AG08395 (cell line): ENCODE data around the gene MET.
"Not testable (repeated sequence)": the region's sequence is repeated elsewhere in the genome, so short reads cannot be mapped to it uniquely, and the experiment has no call there.

Experiments used
- DNase-seq: peaks from one replicate; pipeline ENCODE4 v3.0.0; 2012; ENCODE audit warnings: mixed read lengths, low spot score

Gene MET

GRCh38 chr7:116728413-116728812 lies 56.4 kb downstream of the MET start:
- DNase-seq: no peak

GRCh38 chr7:116730097-116731022 lies 58.4 kb downstream of the MET start:
- no peak for DNase-seq

GRCh38 chr7:116731023-116731395 lies 59.0 kb downstream of the MET start:
- no peak for DNase-seq

- no peak for DNase-seq
Observed at GRCh38 chr7:116731445-116732335, 59.7 kb downstream of the MET start.

- DNase-seq: no peak
Observed at GRCh38 chr7:116732788-116733694, 61.0 kb downstream of the MET start.

- no peak for DNase-seq
Observed at GRCh38 chr7:116733924-116734580, 62.1 kb downstream of the MET start.

GRCh38 chr7:116734710-116735109 lies 62.7 kb downstream of the MET start:
- no peak for DNase-seq

- no peak for DNase-seq
Observed at GRCh38 chr7:116736927-116737715, 65.1 kb downstream of the MET start.

- DNase-seq: no peak
Observed at GRCh38 chr7:116738378-116738777, 66.4 kb downstream of the MET start.

GRCh38 chr7:116739307-116739706 lies 67.3 kb downstream of the MET start:
- DNase-seq: no peak

- DNase-seq: no peak
Observed at GRCh38 chr7:116740231-116740630, 68.2 kb downstream of the MET start.

GRCh38 chr7:116740755-116741462 lies 68.9 kb downstream of the MET start:
- no peak for DNase-seq

GRCh38 chr7:116741625-116742316 lies 69.8 kb downstream of the MET start:
- no peak for DNase-seq

GRCh38 chr7:116742641-116743040 lies 70.6 kb downstream of the MET start:
- DNase-seq: no peak

- not testable (repeated sequence) for DNase-seq
Observed at GRCh38 chr7:116743835-116744234, 71.8 kb downstream of the MET start.

- not testable (repeated sequence) for DNase-seq
Observed at GRCh38 chr7:116746388-116746787, 74.4 kb downstream of the MET start.

GRCh38 chr7:116751070-116751469 lies 79.1 kb downstream of the MET start:
- not testable (repeated sequence) for DNase-seq

GRCh38 chr7:116752305-116753074 lies 80.5 kb downstream of the MET start:
- DNase-seq: no peak
